GM18868 (cell line): Measurements from ENCODE around the gene WDR4.
"Not testable (repeated sequence)": the region's sequence is repeated elsewhere in the genome, so short reads cannot be mapped to it uniquely, and the experiment has no call there.

Experiments used
- ATAC-seq: cut with Tn5 transposase; IDR thresholded peaks from one replicate; pipeline ENCODE4 v1.9.1; 2021; ENCODE audit warnings: mild to moderate bottlenecking, moderate library complexity; ENCODE audit not compliant: unreplicated experiment

WDR4 gene

GRCh38 chr21:42820616-42821465 is 58.5 kb downstream of the WDR4 start:
- ATAC-seq: no peak

GRCh38 chr21:42819861-42820615 is 59.3 kb downstream of the WDR4 start:
- no peak for ATAC-seq

- ATAC-seq: no peak
Measured at GRCh38 chr21:42818328-42818749, 61.0 kb downstream of the WDR4 start.

- ATAC-seq: no peak
Measured at GRCh38 chr21:42815217-42815616, 64.1 kb downstream of the WDR4 start.

- not testable (repeated sequence) for ATAC-seq
Measured at GRCh38 chr21:42812528-42813241, 66.7 kb downstream of the WDR4 start.

GRCh38 chr21:42811960-42812359 is 67.4 kb downstream of the WDR4 start:
- no peak for ATAC-seq

- ATAC-seq: no peak
Measured at GRCh38 chr21:42809577-42810475, 69.5 kb downstream of the WDR4 start.

- no peak for ATAC-seq
Measured at GRCh38 chr21:42809171-42809570, 70.2 kb downstream of the WDR4 start.

- ATAC-seq: no peak
Measured at GRCh38 chr21:42807938-42808613, 71.3 kb downstream of the WDR4 start.

- not testable (repeated sequence) for ATAC-seq
Measured at GRCh38 chr21:42807293-42807895, 71.9 kb downstream of the WDR4 start.

- ATAC-seq: no peak
Measured at GRCh38 chr21:42806509-42807140, 72.7 kb downstream of the WDR4 start.

GRCh38 chr21:42801616-42802015 is 77.7 kb downstream of the WDR4 start:
- not testable (repeated sequence) for ATAC-seq

GRCh38 chr21:42799948-42800347 is 79.4 kb downstream of the WDR4 start:
- no peak for ATAC-seq

- ATAC-seq: no peak
Measured at GRCh38 chr21:42799516-42799915, 79.8 kb downstream of the WDR4 start.
